ENCODE results near the gene CHST10.

The CHST10 gene

DNA sequence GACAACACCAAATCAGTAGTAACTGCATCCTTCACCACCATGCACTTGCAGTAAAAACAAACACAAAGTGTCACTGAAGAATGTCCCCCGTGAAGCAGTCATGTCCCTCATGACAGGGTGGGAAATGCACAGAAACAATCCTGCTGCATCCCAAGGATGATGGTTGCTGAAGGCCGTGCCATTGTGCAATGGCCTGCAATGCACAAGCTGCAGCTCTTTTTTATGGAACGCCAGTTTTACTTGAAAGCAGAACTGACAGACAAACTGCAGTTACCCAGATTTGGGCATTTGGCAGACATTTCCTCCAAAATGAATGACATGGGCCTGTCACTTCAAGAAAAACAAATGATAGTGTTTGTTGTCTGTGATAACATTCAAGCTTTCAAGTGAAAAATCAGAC, 2.4 kb upstream of the CHST10 start:
- H3K36me3 ChIP-seq: no peaks in the 10 kb centered on the region
- H3K27me3 ChIP-seq: no peaks in the 10 kb centered on the region
- DNase-seq: no peak
- TF ChIP-seq, protein P1, sequence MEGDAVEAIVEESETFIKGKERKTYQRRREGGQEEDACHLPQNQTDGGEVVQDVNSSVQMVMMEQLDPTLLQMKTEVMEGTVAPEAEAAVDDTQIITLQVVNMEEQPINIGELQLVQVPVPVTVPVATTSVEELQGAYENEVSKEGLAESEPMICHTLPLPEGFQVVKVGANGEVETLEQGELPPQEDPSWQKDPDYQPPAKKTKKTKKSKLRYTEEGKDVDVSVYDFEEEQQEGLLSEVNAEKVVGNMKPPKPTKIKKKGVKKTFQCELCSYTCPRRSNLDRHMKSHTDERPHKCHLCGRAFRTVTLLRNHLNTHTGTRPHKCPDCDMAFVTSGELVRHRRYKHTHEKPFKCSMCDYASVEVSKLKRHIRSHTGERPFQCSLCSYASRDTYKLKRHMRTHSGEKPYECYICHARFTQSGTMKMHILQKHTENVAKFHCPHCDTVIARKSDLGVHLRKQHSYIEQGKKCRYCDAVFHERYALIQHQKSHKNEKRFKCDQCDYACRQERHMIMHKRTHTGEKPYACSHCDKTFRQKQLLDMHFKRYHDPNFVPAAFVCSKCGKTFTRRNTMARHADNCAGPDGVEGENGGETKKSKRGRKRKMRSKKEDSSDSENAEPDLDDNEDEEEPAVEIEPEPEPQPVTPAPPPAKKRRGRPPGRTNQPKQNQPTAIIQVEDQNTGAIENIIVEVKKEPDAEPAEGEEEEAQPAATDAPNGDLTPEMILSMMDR (IDR thresholded peaks at IDR 0.05; ENCODE audit: low read depth, low read length): no peak
- H3K4me3 ChIP-seq (ENCODE audit: low read depth, low read length): no peak overlapping the region
- no peaks in the 10 kb centered on the region for H3K9me3 ChIP-seq
- no peaks in the 10 kb centered on the region for H3K4me1 ChIP-seq

DNA sequence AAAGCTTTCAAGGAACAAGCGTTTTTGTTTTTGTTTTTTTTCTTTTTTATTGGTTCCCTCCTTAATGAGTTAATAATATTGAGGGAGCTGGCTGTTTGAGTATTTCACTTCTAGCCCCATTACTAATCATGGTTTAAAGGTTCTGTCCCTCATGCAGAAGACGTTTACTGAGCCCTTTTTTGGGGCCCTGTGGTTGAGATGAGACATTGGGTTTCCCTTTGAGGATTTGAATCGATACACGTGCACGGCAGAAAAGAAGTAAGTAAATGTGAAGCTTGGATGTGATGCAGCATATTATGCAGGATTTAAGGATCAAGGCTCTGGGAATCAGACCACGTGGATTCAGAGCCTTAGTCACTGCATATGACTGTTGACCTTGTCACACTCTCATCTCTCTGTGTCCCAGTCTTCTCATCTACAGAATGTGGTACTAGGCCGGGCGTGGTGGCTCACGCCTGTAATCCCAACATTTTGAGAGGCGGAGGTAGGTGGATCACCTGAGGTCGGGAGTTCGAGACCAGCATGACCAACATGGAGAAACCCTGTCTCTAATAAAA, 1.0 kb upstream of the CHST10 start:
- TF ChIP-seq, protein P1 (IDR thresholded peaks at IDR 0.05; ENCODE audit: low read depth, low read length): no peak
- no peaks in the 10 kb centered on the region for H3K27me3 ChIP-seq
- H3K9me3 ChIP-seq: no peaks in the 10 kb centered on the region
- DNase-seq: no peak
- H3K36me3 ChIP-seq: no peaks in the 10 kb centered on the region; the same call in 1 of the 2 replicates
- H3K4me3 ChIP-seq (ENCODE audit: low read depth, low read length): no peak overlapping the region
- H3K4me1 ChIP-seq: no peaks in the 10 kb centered on the region

DNA sequence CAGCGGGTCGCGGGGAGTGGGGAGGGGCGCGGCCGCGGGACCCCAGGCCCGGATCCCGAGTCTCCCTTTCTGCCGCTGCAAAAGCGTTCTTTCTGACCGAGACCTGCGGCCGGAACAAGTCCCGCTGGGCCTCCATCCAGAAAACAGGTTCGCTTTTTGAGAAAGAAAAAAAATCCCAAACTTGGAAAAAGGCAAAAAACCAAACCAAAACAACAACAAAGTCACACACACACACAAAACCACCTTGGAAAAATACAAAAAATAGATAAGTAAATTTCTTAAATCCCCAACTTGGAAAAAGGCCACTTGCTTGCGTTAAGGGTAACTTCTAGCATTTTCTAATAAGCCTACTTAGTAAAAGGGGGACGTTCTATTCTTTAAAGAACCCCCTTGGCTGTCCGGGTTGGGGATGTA, 250 bp upstream of the CHST10 start:
- H3K4me1 ChIP-seq: no peaks in the 10 kb centered on the region
- TF ChIP-seq, protein P1 (IDR thresholded peaks at IDR 0.05; ENCODE audit: low read depth, low read length): no peak
- no peaks in the 10 kb centered on the region for H3K9me3 ChIP-seq
- DNase-seq: no peak
- no peaks in the 10 kb centered on the region for H3K27me3 ChIP-seq
- peak overlapping the region; percentile 42 for H3K4me3 ChIP-seq (ENCODE audit: low read depth, low read length)
- no peaks in the 10 kb centered on the region; the same call in 1 of the 2 replicates for H3K36me3 ChIP-seq

DNA sequence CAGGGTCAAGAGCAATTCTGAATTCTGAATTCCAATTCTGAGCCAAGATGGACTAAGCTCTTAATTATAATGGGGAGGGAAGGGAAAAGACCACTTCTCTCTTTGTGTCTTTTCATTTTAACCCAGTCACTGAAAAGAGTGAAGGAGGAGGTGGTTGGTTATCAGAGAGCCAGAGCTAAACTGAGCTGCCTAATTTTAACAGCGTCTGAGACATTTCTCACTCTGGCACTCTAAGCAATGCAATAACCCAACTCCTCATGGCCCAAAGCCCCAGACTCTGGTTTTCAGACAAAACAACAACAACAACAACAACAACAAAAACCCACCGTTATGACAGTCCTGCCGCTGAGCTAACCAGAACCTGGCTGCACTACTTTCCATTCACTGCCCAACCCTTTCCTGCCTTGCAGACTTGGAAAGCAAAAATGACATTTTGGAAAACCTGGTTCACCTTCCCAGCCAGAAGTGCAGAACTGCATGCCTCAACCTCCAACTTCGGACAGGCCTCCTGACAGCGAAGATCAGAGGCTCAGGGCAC, 1.0 kb downstream of the CHST10 start:
- H3K9me3 ChIP-seq: no peaks in the 10 kb centered on the region
- no peaks in the 10 kb centered on the region for H3K27me3 ChIP-seq
- TF ChIP-seq, protein P1 (IDR thresholded peaks at IDR 0.05; ENCODE audit: low read depth, low read length): no peak
- peak overlapping the region; percentile 91 for H3K4me3 ChIP-seq (ENCODE audit: low read depth, low read length)
- H3K36me3 ChIP-seq: no peaks in the 10 kb centered on the region; the same call in 1 of the 2 replicates
- H3K4me1 ChIP-seq: no peaks in the 10 kb centered on the region
- no peak for DNase-seq

DNA sequence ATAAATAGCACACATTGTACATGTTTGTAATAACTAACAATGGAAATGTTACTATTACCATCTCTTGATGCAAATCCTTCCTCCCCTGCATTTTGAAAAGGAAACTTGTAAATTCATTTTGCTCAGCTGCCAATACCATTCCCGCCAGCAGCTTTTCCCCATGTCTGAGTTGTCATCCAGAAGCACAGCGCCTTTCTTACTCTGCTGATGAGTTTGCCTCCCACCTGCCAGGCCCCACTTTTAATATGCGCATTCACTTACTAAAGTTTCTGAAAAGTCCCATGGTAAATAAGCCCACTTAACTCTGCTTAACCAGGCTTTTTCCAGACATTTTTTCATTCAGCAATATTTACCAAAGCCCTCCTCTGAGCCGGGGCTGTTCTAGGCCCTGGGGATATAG, 3.9 kb downstream of the CHST10 start:
- no peaks in the 10 kb centered on the region for H3K4me1 ChIP-seq
- H3K27me3 ChIP-seq: no peaks in the 10 kb centered on the region
- TF ChIP-seq, protein P1 (IDR thresholded peaks at IDR 0.05; ENCODE audit: low read depth, low read length): no peak
- no peaks in the 10 kb centered on the region; the same call in 1 of the 2 replicates for H3K36me3 ChIP-seq
- no peak for DNase-seq
- H3K4me3 ChIP-seq (ENCODE audit: low read depth, low read length): no peak overlapping the region
- no peaks in the 10 kb centered on the region for H3K9me3 ChIP-seq

DNA sequence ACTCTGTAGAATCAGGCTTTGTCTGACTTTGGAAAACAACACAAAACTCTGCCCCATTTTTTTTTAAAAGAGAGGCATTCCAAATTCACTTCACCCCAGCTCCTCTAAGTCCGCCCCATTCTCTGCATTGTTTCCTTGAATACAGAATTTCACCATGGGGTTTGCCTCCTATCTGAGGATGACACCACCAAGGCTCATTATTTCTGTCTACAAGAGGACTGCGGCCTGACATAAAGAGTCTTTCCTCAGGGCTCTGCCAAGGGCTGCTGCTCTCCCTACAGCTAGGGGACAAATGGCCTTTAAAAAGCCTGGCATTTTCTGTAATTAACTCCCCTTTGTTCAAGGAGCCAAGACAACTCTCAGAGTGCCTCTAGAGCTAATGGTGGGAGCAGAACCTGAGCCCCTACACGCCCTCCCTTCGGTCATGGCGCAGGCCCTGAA, 4.6 kb downstream of the CHST10 start:
- TF ChIP-seq, protein P1 (IDR thresholded peaks at IDR 0.05; ENCODE audit: low read depth, low read length): no peak
- Histone ChIP-seq H3K4me1 (no peaks in the 10 kb centered on the region), H3K4me3 (ENCODE audit: low read depth, low read length) (no peak overlapping the region)

More for the DNA sequence above, 4.6 kb downstream of the CHST10 start:
- Histone ChIP-seq H3K36me3 (no peaks in the 10 kb centered on the region; the same call in 1 of the 2 replicates), H3K27me3 (no peaks in the 10 kb centered on the region), H3K9me3 (no peaks in the 10 kb centered on the region)
- DNase-seq: no peak
